K562 (cell line): ENCODE measurements around the gene LEMD3. TPM values are rescaled to one million over a fixed set of nuclear protein-coding genes. Genes with fewer than 3 reads are reported as not detected.

Experiments
- ATAC-seq: fragments of 200-7000 bp; cut with Tn5 transposase; 3 replicates; pipeline ENCODE4 v1.9.1; 2020; ENCODE audit warnings: moderate library complexity
- BruUV-seq: library from RNA; stranded (reverse); fragments of 400-500 nt; replicated peaks from 2 replicates; lab custom pipeline; 2021; lab: Mats Ljungman, UMichigan
- CTCF ChIA-PET: fragments of 300-600 bp; formaldehyde crosslinking; extraction: SDS; loops from one replicate; lab custom pipeline; 2021; ENCODE audit warnings: low intra/inter-chr PET ratio; lab: Yijun Ruan, JAX
- POLR2A ChIA-PET: fragments of 300-600, 350-650 bp; sonication (Branson Sonifier 250); formaldehyde crosslinking; extraction: SDS; loops from one replicate; lab custom pipeline; 2021; ENCODE audit warnings: antibody characterized with exemption, inconsistent platforms; lab: Yijun Ruan, JAX
- DNase-seq, 4 experiments: peaks; one replicate each; pipeline versions ENCODE4 v3.0.0 to v3.0.0-alpha.2; 2011 to 2018; ENCODE audit warnings: low spot score in 3 of 4, mixed read lengths in 3 of 4; ENCODE audit errors: extremely low read depth in 1 of 4
- FAIRE-seq: peaks from 2 replicates; lab custom pipeline; 2011; peaks lifted over from hg19 to GRCh38; lab: Jason Lieb, UNC
- H2AFZ ChIP-seq: 2 replicates; pipeline ENCODE4 v1.6.0; 2011; ENCODE audit warnings: low read depth, low read length, control low read depth, inconsistent platforms
- H3K27ac ChIP-seq: fragments of 200-600 bp; 3 replicates; pipeline ENCODE4 v1.8.0; 2011; ENCODE audit warnings: low read depth, mild to moderate bottlenecking, control low read depth, inconsistent platforms, low read length, moderate library complexity, mixed read lengths; ENCODE audit errors: extremely low read depth
- H3K27me3 ChIP-seq, 2 experiments: fragments of 300-600 bp in 1 of 2; 2 replicates in 1 of 2; 3 replicates in 1 of 2; pipeline versions ENCODE4 v1.6.0 to v1.8.0; 2011; ENCODE audit warnings: inconsistent platforms in 2 of 2, low read length in 2 of 2, mild to moderate bottlenecking in 1 of 2, mixed read lengths in 1 of 2, moderate library complexity in 1 of 2; ENCODE audit not compliant: control insufficient read depth in 2 of 2, insufficient read depth in 2 of 2
- H3K36me3 ChIP-seq: fragments of 300-600 bp; 3 replicates; pipeline ENCODE4 v1.8.0; 2011; ENCODE audit warnings: mild to moderate bottlenecking, low read length, inconsistent platforms; ENCODE audit not compliant: control insufficient read depth, insufficient read depth
- H3K4me1 ChIP-seq, 2 experiments: fragments of 200-600 bp in 1 of 2; replicated peaks in 1 of 2; 2 replicates in 1 of 2; 3 replicates in 1 of 2; pipeline versions ENCODE4 v1.5.1 to v1.8.0; 2011; ENCODE audit warnings: inconsistent platforms in 2 of 2, low read length in 2 of 2, mild to moderate bottlenecking in 1 of 2, mixed read lengths in 1 of 2, moderate library complexity in 1 of 2; ENCODE audit not compliant: control insufficient read depth in 2 of 2, insufficient read depth in 2 of 2
- H3K4me2 ChIP-seq: 2 replicates; pipeline ENCODE4 v1.6.1; 2011; ENCODE audit warnings: low read length, control low read depth, inconsistent platforms, mixed read lengths; ENCODE audit not compliant: insufficient read depth
- H3K4me3 ChIP-seq: fragments of 200-600 bp; sonication (generic), shearing (Covaris generic); 2 replicates; pipeline ENCODE4 v1.5.1; 2016; ENCODE audit warnings: control low read depth, inconsistent platforms
- H3K79me2 ChIP-seq: fragments of 200-600 bp; 3 replicates; pipeline ENCODE4 v1.8.0; 2011; ENCODE audit warnings: low read length, inconsistent platforms; ENCODE audit not compliant: control insufficient read depth, insufficient read depth
- H3K9ac ChIP-seq, 2 experiments: 2 replicates each; pipeline versions ENCODE4 v1.6.0 to v1.6.1; 2011; ENCODE audit warnings: low read depth in 2 of 2, low read length in 2 of 2, control low read depth in 1 of 2, inconsistent platforms in 1 of 2, mild to moderate bottlenecking in 1 of 2, mixed read lengths in 1 of 2; ENCODE audit not compliant: insufficient read depth in 1 of 2
- H3K9me1 ChIP-seq: one replicate; pipeline ENCODE4 v1.6.0; 2011; ENCODE audit warnings: inconsistent platforms, mild to moderate bottlenecking, low read length, moderate library complexity; ENCODE audit not compliant: control insufficient read depth, insufficient read depth
- H3K9me3 ChIP-seq: replicated peaks from 2 replicates; pipeline ENCODE4 v1.5.1; 2011; ENCODE audit warnings: low read depth, low read length, inconsistent platforms; ENCODE audit not compliant: control insufficient read depth, insufficient read depth
- H4K20me1 ChIP-seq: replicated peaks from 2 replicates; pipeline ENCODE4 v1.6.1; 2011; ENCODE audit warnings: low read length, inconsistent platforms, mixed read lengths; ENCODE audit not compliant: control insufficient read depth, insufficient read depth
- HMG20B ChIP-seq: fragments of 250-450 bp; sonication (Bioruptor Pico); IDR thresholded peaks from 2 replicates; pipeline ENCODE4 v1.5.0; 2021; ENCODE audit warnings: mild to moderate bottlenecking
- HOMEZ ChIP-seq: fragments of 250-450 bp; sonication (Bioruptor Pico); IDR thresholded peaks from 2 replicates; pipeline ENCODE4 v1.4.0; 2020; ENCODE audit warnings: mild to moderate bottlenecking, moderate library complexity
- ILK ChIP-seq: fragments of 450-650 bp; IDR thresholded peaks from 2 replicates; pipeline ENCODE4 v1.6.1; 2016; ENCODE audit warnings: missing genetic modification characterization, low read depth, mild to moderate bottlenecking, missing compliant biosample characterization, moderate library complexity, borderline replicate concordance
- LEF1 ChIP-seq: fragments of 450-650 bp; IDR thresholded peaks from 2 replicates; pipeline ENCODE4 v1.6.1; 2016; ENCODE audit warnings: mild to moderate bottlenecking
- RBM15 ChIP-seq: fragments of 200-400 bp; formaldehyde crosslinking; IDR thresholded peaks from 2 replicates; pipeline ENCODE4 v1.6.1; 2018; ENCODE audit warnings: mild to moderate bottlenecking, low read length, moderate library complexity; ENCODE audit not compliant: insufficient read depth
- SMAD1 ChIP-seq: fragments of 150-350 bp; IDR thresholded peaks from 2 replicates; pipeline ENCODE4 v1.6.1; 2014; ENCODE audit warnings: low read length, low read depth; ENCODE audit not compliant: partially characterized antibody
- TBL1XR1 ChIP-seq, 2 experiments: IDR thresholded peaks; 2 replicates each; pipeline ENCODE4 v1.6.1; 2012; ENCODE audit warnings: improper control_type of control experiment in 2 of 2, low read length in 2 of 2, mild to moderate bottlenecking in 1 of 2
- ZBTB49 ChIP-seq: sonication (generic); formaldehyde crosslinking; IDR thresholded peaks from 2 replicates; pipeline ENCODE4 v1.8.0; 2022; ENCODE audit warnings: missing genetic modification reagents, mild to moderate bottlenecking, borderline replicate concordance
- ZNF23 ChIP-seq: fragments of 250-450 bp; sonication (Bioruptor Pico); IDR thresholded peaks from 2 replicates; pipeline ENCODE4 v1.4.0; 2020; ENCODE audit warnings: mild to moderate bottlenecking
- ZNF444 ChIP-seq: fragments of 250-450 bp; sonication (Bioruptor Pico); IDR thresholded peaks from 2 replicates; pipeline ENCODE4 v1.4.0; 2020; ENCODE audit warnings: mild to moderate bottlenecking, moderate library complexity
- ZNF592 ChIP-seq: fragments of 450-650 bp; IDR thresholded peaks from 2 replicates; pipeline ENCODE4 v1.6.1; 2017; ENCODE audit warnings: antibody characterized with exemption, mild to moderate bottlenecking
- ZNF695 ChIP-seq: fragments of 450-650 bp; formaldehyde crosslinking; IDR thresholded peaks from 2 replicates; pipeline ENCODE4 v1.4.0; 2020; ENCODE audit warnings: mild to moderate bottlenecking, moderate library complexity
- WGBS: fragments of 100-300 bp; shearing (Covaris generic); methylation state at CpG from one replicate; pipeline ENCODE4 v1.1.6; 2016; ENCODE audit warnings: low coverage, mixed read lengths; ENCODE audit not compliant: insufficient coverage; ENCODE audit errors: missing lambda C conversion rate; 5-methylcytosine and 5-hydroxymethylcytosine counted together
- in situ Hi-C: fragments of 300-500 bp; cut with MboI; formaldehyde crosslinking; loops from 4 replicates; pipeline ENCODE4 v1.15.0; 2018; ENCODE audit warnings: inconsistent platforms, mixed read lengths
- intact Hi-C: fragments of 100-400 bp; cut with micrococcal nuclease; formaldehyde crosslinking; loops from 2 replicates; pipeline ENCODE4 v1.14.2; 2022
- polyA plus RNA-seq, 8 experiments: library from polyadenylated mRNA; depleted of rRNA in 4 of 8; stranded (reverse) in 5 of 8; unstranded in 3 of 8; fragments of >200 nt; fragmentation: Nextera tagmentation in 2 of 8; fragmentation: Illumina TruSeq in 1 of 8; extraction: Ambion mirVana in 2 of 8; extraction: Trizol in 1 of 8; gene quantifications; 2 replicates each; pipeline versions ENCODE4 v1.2.1 to v1.2.3, GENCODE V29; 2011 to 2014; ENCODE audit warnings: inconsistent platforms in 1 of 8, missing spikeins in 1 of 8
- total RNA-seq, 7 experiments: library from RNA; depleted of rRNA in 6 of 7; stranded (reverse); fragments of >200 nt in 6 of 7; fragmentation: Illumina TruSeq in 2 of 7; extraction: Trizol in 2 of 7; gene quantifications; 2 replicates each; pipeline versions ENCODE4 v1.2.1 to v1.2.3, GENCODE V29; 2011 to 2021; ENCODE audit warnings: low replicate concordance in 1 of 7
- TF ChIP-seq, protein P1 (sequence below), 2 experiments: fragments of 450-650 bp in 1 of 2; sonication (generic) in 1 of 2; formaldehyde crosslinking in 1 of 2; IDR thresholded peaks in 1 of 2; conservative IDR thresholded peaks in 1 of 2; 2 replicates each; pipeline versions ENCODE4 v1.6.1 to v1.8.1; 2016 to 2023; ENCODE audit warnings: mild to moderate bottlenecking in 2 of 2, moderate library complexity in 2 of 2, inconsistent platforms in 1 of 2, missing genetic modification reagents in 1 of 2

LEMD3 gene
- total and polyA plus RNA-seq, 9 of the 15 experiments (the other 6 are each of a cell fraction or from before 2014, with no cell fraction given): 6.8 to 37.4 (median 17.2) TPM

DNA sequence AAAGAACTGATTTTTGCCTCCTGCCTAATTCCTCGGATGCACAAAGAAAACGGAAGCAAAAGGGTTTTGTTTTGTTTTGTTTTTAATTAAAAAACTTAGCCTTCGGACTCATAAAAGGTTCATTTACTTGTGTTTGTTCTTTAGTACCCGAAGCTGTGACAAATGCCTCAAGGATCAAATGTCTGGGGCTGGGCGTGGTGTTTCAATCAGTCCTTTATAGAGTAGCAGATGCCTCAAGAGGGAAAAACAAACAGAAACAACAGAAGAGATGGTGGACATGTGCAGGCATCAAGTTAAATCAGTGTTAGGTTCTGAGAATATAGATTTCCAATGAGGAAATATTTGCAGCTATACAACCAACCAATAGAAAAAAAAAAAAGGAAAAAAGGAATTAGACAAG, 46.7 kb upstream of the LEMD3 start:
- in situ Hi-C loops: no loop called here
- Histone ChIP-seq H3K9me3 (no peaks in the 10 kb centered on the region), H3K4me1 (peaks cover 0 to 10% of the 10 kb centered on the region in 2 experiments; a peak in 3 of 5 replicates), H3K9me1 (no peaks in the 10 kb centered on the region), H2AFZ (no peak overlapping the region), H3K79me2 (no peaks in the 10 kb centered on the region), H3K4me3 (no peak overlapping the region), H3K27ac (no peak overlapping the region), H3K27me3 (peaks cover 4 to 10% of the 10 kb centered on the region in 2 experiments; a peak in 2 of 5 replicates), H4K20me1 (no peaks in the 10 kb centered on the region), H3K36me3 (no peaks in the 10 kb centered on the region), H3K9ac (no peak overlapping the region), H3K4me2 (no peak overlapping the region)
- WGBS: 10% methylated on average over 5 of the region's 5 CpGs
- no peak for ATAC-seq
- intact Hi-C loops: loop anchor here (2.0 to 10.0 kb wide), 3 partner anchors 112 to 320 kb away; no protein-coding TSS in a partner anchor
- FAIRE-seq: no peak
- ChIA-PET CTCF (interaction anchor here (1.2 kb wide), 1 partner anchor 232 kb away, joined by 3 read pairs; no protein-coding TSS in a partner anchor), POLR2A (no interaction called here)
- DNase-seq: no peak
- BruUV-seq: no TSS peak
- TF ChIP-seq ZNF695 (CRISPR knock-in tag) (no peak), LEF1 (no peak), ZNF23 (CRISPR knock-in tag) (no peak), ZBTB49 (CRISPR knock-in tag) (no peak), HOMEZ (CRISPR knock-in tag) (no peak), ZNF444 (CRISPR knock-in tag) (no peak), SMAD1 (no peak), RBM15 (no peak), TBL1XR1 (IDR thresholded peaks at IDR 0.05; ENCODE audit: low read length in 2 of 2) (no peak), HMG20B (CRISPR knock-in tag) (no peak), ZNF592 (no peak), ILK (tag) (no peak)
- TF ChIP-seq, protein P1, sequence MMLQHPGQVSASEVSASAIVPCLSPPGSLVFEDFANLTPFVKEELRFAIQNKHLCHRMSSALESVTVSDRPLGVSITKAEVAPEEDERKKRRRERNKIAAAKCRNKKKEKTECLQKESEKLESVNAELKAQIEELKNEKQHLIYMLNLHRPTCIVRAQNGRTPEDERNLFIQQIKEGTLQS (IDR thresholded peaks at IDR 0.05): no peak
- TF ChIP-seq, protein P1 (CRISPR knock-in tag; conservative IDR thresholded peaks at IDR 0.05): no peak
